Measurements from ENCODE around the gene N4BP3. TPM values are rescaled to one million over a fixed set of nuclear protein-coding genes. Genes with fewer than 3 reads are reported as not detected.

Gene N4BP3
- total and polyA plus RNA-seq, 4 donors, result 6.1 to 11.4 (median 8.6) TPM

DNA sequence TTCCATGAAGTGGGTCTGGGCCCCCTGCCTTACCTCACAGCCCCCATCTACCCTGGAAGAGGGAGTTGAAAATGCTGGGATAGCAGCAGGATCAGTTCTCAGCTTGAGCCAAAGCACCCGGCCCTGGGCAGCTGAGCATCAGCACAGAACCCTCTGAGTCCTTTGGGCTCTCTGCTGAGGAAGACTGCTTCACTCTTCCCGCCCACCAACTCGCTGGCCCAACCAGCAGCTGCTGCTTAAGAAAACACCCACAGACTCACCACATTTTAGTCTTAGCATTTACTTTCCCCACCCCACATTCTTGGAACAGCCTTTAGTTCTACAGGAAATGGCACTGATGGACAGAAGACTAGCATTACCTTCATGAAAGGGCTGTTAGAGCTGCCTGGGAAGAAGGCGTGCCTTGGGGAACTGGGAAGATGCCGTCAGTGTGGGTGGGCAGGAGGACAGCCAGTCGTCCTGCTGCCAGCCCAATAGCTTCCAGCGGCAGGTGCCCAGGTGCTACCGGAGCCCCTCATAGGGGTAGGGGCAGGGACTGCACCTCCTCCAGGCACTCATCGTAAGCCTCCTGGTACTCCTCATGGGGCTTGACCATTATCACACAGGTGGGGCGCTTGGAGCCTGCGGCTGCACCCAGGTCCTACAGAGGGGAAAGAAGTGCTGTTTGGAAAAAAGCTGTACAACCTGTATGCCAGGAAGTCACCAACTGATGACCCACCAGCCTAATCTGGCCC lies 36.0 kb downstream of the N4BP3 start:
- Histone ChIP-seq H3K27me3 (ENCODE audit: control insufficient read depth in 3 of 3, insufficient read depth in 3 of 3, low read length in 2 of 3) (no peaks in the 10 kb centered on the region), H3K27ac (ENCODE audit: low read depth in 1 of 2, low read length in 1 of 2) (no peak overlapping the region), H3K36me3 (ENCODE audit: control insufficient read depth in 4 of 4, insufficient read depth in 4 of 4, low read length in 4 of 4) (peaks cover 18 to 47% (median 32%) of the 10 kb centered on the region in 4 donors), H3K4me3 (no peak overlapping the region), H3K9ac (ENCODE audit: insufficient read depth in 1 of 2, low read length in 2 of 2) (no peak overlapping the region), H3K4me1 (ENCODE audit: control insufficient read depth in 5 of 5, insufficient read depth in 5 of 5, low read length in 5 of 5) (peaks cover 0 to 10% (median 5%) of the 10 kb centered on the region in 5 donors), H3K9me3 (ENCODE audit: control insufficient read depth in 4 of 4, insufficient read depth in 3 of 4, low read length in 3 of 4) (no peaks in the 10 kb centered on the region)
- DNase-seq, result no peak
- ATAC-seq (ENCODE audit: insufficient read depth, low FRiP score), result no peak
- 85 to 88% methylated on average over 11 of the region's 11 CpGs for whole genome bisulfite sequencing, 2 donors
- TF ChIP-seq, protein P1, sequence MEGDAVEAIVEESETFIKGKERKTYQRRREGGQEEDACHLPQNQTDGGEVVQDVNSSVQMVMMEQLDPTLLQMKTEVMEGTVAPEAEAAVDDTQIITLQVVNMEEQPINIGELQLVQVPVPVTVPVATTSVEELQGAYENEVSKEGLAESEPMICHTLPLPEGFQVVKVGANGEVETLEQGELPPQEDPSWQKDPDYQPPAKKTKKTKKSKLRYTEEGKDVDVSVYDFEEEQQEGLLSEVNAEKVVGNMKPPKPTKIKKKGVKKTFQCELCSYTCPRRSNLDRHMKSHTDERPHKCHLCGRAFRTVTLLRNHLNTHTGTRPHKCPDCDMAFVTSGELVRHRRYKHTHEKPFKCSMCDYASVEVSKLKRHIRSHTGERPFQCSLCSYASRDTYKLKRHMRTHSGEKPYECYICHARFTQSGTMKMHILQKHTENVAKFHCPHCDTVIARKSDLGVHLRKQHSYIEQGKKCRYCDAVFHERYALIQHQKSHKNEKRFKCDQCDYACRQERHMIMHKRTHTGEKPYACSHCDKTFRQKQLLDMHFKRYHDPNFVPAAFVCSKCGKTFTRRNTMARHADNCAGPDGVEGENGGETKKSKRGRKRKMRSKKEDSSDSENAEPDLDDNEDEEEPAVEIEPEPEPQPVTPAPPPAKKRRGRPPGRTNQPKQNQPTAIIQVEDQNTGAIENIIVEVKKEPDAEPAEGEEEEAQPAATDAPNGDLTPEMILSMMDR (IDR thresholded peaks at IDR 0.05; ENCODE audit: control extremely low read depth, extremely low read depth), result no peak

DNA sequence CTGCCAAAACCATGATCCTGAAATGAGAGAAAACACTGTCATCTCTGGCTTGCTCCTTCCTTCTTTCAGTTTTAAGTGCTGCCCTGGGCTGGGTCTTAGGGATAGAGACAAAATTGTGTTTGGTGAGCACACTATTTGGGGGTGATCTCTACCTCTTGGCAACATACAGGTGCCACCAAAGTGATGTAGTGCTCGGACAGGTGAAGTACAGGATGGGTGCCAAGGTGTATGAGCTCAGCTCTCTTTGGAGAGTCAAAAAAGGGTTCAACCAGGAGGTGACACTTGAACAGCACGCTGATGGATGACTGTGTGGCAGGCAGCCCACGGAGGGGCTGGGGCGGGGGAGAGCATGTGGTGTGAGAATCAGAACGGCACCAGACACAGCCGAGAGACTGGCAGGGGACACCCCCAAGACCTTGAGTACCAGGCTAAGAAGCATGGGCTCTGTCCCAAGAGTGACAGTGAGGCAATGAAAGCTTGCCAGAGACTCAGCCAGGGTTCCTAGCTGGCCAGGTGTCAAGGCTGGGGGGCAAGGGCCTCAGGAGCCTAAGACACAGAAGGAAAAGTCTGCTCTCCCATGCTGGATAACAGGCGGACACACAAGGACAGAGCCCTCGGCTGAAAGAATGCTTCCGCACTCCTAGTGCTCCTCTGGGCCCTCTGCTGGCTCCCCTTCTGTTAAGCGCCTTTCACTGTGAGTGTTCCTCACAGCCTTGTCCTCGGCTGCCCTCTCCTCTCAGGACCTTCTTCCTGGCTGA lies 37.8 kb downstream of the N4BP3 start:
- Histone ChIP-seq H3K27ac (ENCODE audit: low read depth in 1 of 2, low read length in 1 of 2) (no peak overlapping the region), H3K4me1 (ENCODE audit: control insufficient read depth in 5 of 5, insufficient read depth in 5 of 5, low read length in 5 of 5) (peaks cover 0 to 10% (median 5%) of the 10 kb centered on the region in 5 donors), H3K36me3 (ENCODE audit: control insufficient read depth in 4 of 4, insufficient read depth in 4 of 4, low read length in 4 of 4) (peaks cover 18 to 43% (median 27%) of the 10 kb centered on the region in 4 donors), H3K4me3 (no peak overlapping the region), H3K9ac (ENCODE audit: insufficient read depth in 1 of 2, low read length in 2 of 2) (no peak overlapping the region), H3K27me3 (ENCODE audit: control insufficient read depth in 3 of 3, insufficient read depth in 3 of 3, low read length in 2 of 3) (no peaks in the 10 kb centered on the region), H3K9me3 (ENCODE audit: control insufficient read depth in 4 of 4, insufficient read depth in 3 of 4, low read length in 3 of 4) (no peaks in the 10 kb centered on the region)
- TF ChIP-seq, protein P1 (IDR thresholded peaks at IDR 0.05; ENCODE audit: control extremely low read depth, extremely low read depth), result no peak
- ATAC-seq (ENCODE audit: insufficient read depth, low FRiP score) (no peak), DNase-seq (no peak)
- 73 to 83% methylated on average over 11 of the region's 11 CpGs for WGBS, 2 donors

DNA sequence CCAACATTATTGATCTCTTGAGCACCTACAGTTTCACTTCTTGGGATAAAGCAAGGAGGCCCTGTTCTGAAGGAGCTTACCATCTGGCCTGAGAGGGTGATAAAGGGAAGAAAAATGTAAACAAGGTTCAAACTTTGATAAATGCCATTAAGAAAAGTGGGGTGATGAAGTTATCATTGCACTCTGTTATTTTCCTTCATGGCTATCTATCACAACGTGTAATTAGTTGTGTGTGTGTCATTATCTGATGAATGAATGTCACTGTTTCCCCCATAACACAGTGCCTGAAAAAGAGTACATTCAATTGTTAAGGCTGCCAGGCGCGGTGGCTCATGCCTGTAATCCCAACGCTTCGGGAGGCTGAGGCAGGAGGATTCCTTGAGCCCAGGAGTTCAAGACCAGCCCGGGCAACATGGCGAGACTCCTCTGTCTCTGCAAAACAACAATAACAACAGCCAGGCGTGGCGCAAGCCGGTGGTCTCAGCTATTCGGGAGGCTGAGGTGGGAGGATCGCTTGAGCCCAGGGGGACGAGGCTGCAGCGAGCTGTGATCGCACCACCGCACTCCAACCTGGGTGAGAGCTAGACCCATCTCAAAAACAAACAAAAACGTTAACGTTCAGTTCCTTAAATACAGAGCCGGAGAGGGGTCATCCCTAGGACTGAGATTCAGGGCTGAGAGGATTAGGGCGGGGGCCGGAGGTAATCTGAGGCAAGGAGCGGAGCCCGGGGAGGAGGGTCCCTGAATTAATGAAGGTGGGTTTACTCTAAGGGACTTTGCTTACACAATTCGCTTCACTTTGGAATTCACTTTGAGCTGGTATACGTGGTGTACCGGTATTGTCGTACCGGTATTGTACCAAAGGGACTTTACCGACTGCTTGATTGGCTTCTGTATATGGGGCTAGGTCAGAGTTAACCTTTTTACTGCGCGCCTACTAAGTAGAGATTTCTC lies 39.4 kb downstream of the N4BP3 start:
- Histone ChIP-seq H3K4me1 (ENCODE audit: control insufficient read depth in 5 of 5, insufficient read depth in 5 of 5, low read length in 5 of 5) (peaks cover 0 to 10% (median 5%) of the 10 kb centered on the region in 5 donors), H3K4me3 (peak overlapping the region; percentile 80), H3K36me3 (ENCODE audit: control insufficient read depth in 4 of 4, insufficient read depth in 4 of 4, low read length in 4 of 4) (peaks cover 7 to 28% (median 15%) of the 10 kb centered on the region in 4 donors), H3K9ac (ENCODE audit: insufficient read depth in 1 of 2, low read length in 2 of 2) (peak overlapping the region in 1 of 2 donors; percentile 75), H3K9me3 (ENCODE audit: control insufficient read depth in 4 of 4, insufficient read depth in 3 of 4, low read length in 3 of 4) (no peaks in the 10 kb centered on the region), H3K27ac (ENCODE audit: low read depth in 1 of 2, low read length in 1 of 2) (peak overlapping the region in 1 of 2 donors; percentile 82), H3K27me3 (ENCODE audit: control insufficient read depth in 3 of 3, insufficient read depth in 3 of 3, low read length in 2 of 3) (no peaks in the 10 kb centered on the region)
- ATAC-seq (ENCODE audit: insufficient read depth, low FRiP score), result no peak
- TF ChIP-seq, protein P1 (IDR thresholded peaks at IDR 0.05; ENCODE audit: control extremely low read depth, extremely low read depth), result no peak
- WGBS, 2 donors, result 50 to 54% methylated on average over 31 of the region's 31 CpGs
- no peak for DNase-seq
